Activated T-cell treated with anti-CD3 and anti-CD28 coated beads, Interleukin-2, amount 50 U/mL, for 24 hours (primary cell): ENCODE measurements around the gene PLBD2.

ENCODE experiments used
- DNase-seq: peaks from one replicate; pipeline ENCODE4 v3.0.0-alpha.2; 2020
- H3K27ac Mint-ChIP-seq: 2 replicates; pipeline ENCODE4 v1.8.0; 2020; ENCODE audit warnings: mild to moderate bottlenecking, mixed read lengths
- H3K27me3 Mint-ChIP-seq: 2 replicates; pipeline ENCODE4 v1.8.0; 2020; ENCODE audit warnings: mixed read lengths
- H3K36me3 Mint-ChIP-seq: 2 replicates; pipeline ENCODE4 v1.8.0; 2020; ENCODE audit warnings: low read depth, mixed read lengths
- H3K4me1 Mint-ChIP-seq: 2 replicates; pipeline ENCODE4 v1.8.0; 2020; ENCODE audit warnings: low read depth, mixed read lengths
- H3K4me3 Mint-ChIP-seq: 2 replicates; pipeline ENCODE4 v1.8.0; 2020; ENCODE audit warnings: mild to moderate bottlenecking, moderate library complexity, mixed read lengths
- H3K9me3 Mint-ChIP-seq: 2 replicates; pipeline ENCODE4 v1.8.0; 2020; ENCODE audit warnings: mixed read lengths

The PLBD2 gene

GRCh38 chr12:113422886-113423669, 64.7 kb downstream of the PLBD2 start:
- H3K27ac Mint-ChIP-seq: no peak overlapping the region
- H3K36me3 Mint-ChIP-seq: no peaks in the 10 kb centered on the region
- no peak for DNase-seq
- no peaks in the 10 kb centered on the region for H3K9me3 Mint-ChIP-seq
- H3K4me3 Mint-ChIP-seq: no peak overlapping the region
- H3K27me3 Mint-ChIP-seq: peaks cover 23% of the 10 kb centered on the region
- peaks cover 10% of the 10 kb centered on the region for H3K4me1 Mint-ChIP-seq

GRCh38 chr12:113424456-113424855, 66.1 kb downstream of the PLBD2 start:
- Mint-ChIP-seq H3K4me1 (peaks cover 10% of the 10 kb centered on the region), H3K27me3 (peaks cover 31% of the 10 kb centered on the region), H3K36me3 (no peaks in the 10 kb centered on the region), H3K9me3 (no peaks in the 10 kb centered on the region), H3K4me3 (no peak overlapping the region), H3K27ac (no peak overlapping the region)
- no peak for DNase-seq

GRCh38 chr12:113424915-113425823, 66.8 kb downstream of the PLBD2 start:
- Mint-ChIP-seq H3K4me1 (peaks cover 10% of the 10 kb centered on the region), H3K9me3 (no peaks in the 10 kb centered on the region), H3K36me3 (no peaks in the 10 kb centered on the region), H3K4me3 (no peak overlapping the region), H3K27me3 (peaks cover 36% of the 10 kb centered on the region), H3K27ac (no peak overlapping the region)
- DNase-seq: peak; percentile 70

DNA sequence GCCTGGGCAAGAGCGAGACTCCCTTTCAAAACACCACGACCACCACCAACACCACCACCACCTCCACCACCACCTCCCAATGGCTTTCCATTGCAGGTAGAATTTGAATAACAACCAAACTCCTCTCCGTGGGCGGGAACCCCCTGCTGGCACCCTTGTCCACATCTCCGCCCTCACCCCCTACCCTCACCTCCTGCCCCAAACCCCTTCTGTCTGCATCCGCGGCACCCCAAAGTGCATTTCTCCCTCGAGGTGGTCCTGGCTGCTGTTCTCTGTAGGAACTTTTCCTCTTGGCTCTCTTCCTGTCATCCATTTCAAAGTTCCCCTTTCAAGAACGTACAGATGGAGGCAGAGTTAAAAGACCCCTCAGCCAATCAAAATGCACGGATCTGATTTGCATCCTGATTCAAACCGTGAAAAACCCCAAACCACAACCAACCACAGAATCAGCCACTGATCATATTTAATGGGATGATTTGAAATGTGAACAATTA, 67.6 kb downstream of the PLBD2 start:
- H3K9me3 Mint-ChIP-seq: no peaks in the 10 kb centered on the region
- H3K36me3 Mint-ChIP-seq: no peaks in the 10 kb centered on the region
- no peak overlapping the region for H3K4me3 Mint-ChIP-seq
- H3K27me3 Mint-ChIP-seq: peaks cover 34% of the 10 kb centered on the region
- no peak for DNase-seq
- peaks cover 10% of the 10 kb centered on the region for H3K4me1 Mint-ChIP-seq
- no peak overlapping the region for H3K27ac Mint-ChIP-seq

DNA sequence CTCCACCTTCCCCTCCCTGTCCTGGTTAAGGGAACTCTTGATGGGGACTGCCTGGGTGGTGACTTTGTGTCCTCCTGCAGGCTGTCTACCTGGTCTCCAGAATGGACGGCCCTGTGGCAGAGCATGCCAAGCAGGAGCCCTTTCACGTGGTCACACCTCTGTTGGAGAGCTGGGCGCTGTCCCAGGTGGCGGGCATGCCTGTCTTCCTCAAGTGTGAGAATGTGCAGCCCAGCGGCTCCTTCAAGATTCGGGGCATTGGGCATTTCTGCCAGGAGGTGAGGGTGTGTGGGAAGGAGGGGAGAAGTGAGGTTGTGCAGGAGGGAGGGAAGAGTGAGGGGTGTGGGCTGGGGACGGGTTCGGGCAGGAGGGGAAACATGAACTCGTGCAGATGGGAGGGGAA, 69.5 kb downstream of the PLBD2 start:
- Mint-ChIP-seq H3K36me3 (no peaks in the 10 kb centered on the region), H3K4me3 (no peak overlapping the region), H3K9me3 (no peaks in the 10 kb centered on the region), H3K4me1 (peaks cover 2% of the 10 kb centered on the region), H3K27ac (no peak overlapping the region), H3K27me3 (peaks cover 29% of the 10 kb centered on the region)
- no peak for DNase-seq

- H3K27me3 Mint-ChIP-seq: peaks cover 29% of the 10 kb centered on the region
- H3K9me3 Mint-ChIP-seq: no peaks in the 10 kb centered on the region
- peaks cover 2% of the 10 kb centered on the region for H3K4me1 Mint-ChIP-seq
These were observed 70.1 kb downstream of the PLBD2 start for GRCh38 chr12:113428482-113428881.

GRCh38 chr12:113432986-113433385, 74.6 kb downstream of the PLBD2 start:
- DNase-seq: no peak
- H3K36me3 Mint-ChIP-seq: no peaks in the 10 kb centered on the region
- no peak overlapping the region for H3K4me3 Mint-ChIP-seq
- H3K4me1 Mint-ChIP-seq: no peaks in the 10 kb centered on the region
- H3K27me3 Mint-ChIP-seq: peaks cover 19% of the 10 kb centered on the region
- H3K9me3 Mint-ChIP-seq: no peaks in the 10 kb centered on the region
- H3K27ac Mint-ChIP-seq: no peak overlapping the region

More at GRCh38 chr12:113428482-113428881, 70.1 kb downstream of the PLBD2 start:
- Mint-ChIP-seq H3K4me3 (no peak overlapping the region), H3K27ac (no peak overlapping the region), H3K36me3 (no peaks in the 10 kb centered on the region)
- DNase-seq: no peak

DNA sequence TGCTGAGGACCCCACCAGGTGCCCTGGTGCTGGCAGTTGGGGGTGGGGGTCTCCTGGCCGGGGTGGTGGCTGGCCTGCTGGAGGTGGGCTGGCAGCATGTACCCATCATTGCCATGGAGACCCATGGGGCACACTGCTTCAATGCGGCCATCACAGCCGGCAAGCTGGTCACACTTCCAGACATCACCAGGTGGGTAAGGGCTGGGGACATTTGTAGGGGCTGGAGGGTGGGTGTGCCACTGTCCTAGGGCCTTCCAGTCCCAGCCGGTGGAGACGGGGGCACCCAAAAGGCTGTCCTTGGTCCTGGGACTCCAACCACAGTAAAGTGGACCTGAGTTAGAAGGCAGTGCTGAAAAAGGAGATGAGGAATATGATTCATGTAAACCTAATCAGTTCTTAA, 77.0 kb downstream of the PLBD2 start:
- no peak for DNase-seq
- no peak overlapping the region for H3K4me3 Mint-ChIP-seq
- peaks cover 6% of the 10 kb centered on the region for H3K27me3 Mint-ChIP-seq
- H3K36me3 Mint-ChIP-seq: no peaks in the 10 kb centered on the region
- H3K27ac Mint-ChIP-seq: no peak overlapping the region
- H3K4me1 Mint-ChIP-seq: no peaks in the 10 kb centered on the region
- H3K9me3 Mint-ChIP-seq: no peaks in the 10 kb centered on the region

GRCh38 chr12:113436586-113436985, 78.2 kb downstream of the PLBD2 start:
- no peaks in the 10 kb centered on the region for H3K4me1 Mint-ChIP-seq
- no peaks in the 10 kb centered on the region for H3K36me3 Mint-ChIP-seq
- peaks cover 4% of the 10 kb centered on the region for H3K27me3 Mint-ChIP-seq
- no peak for DNase-seq
- no peak overlapping the region for H3K4me3 Mint-ChIP-seq
- no peak overlapping the region for H3K27ac Mint-ChIP-seq
- H3K9me3 Mint-ChIP-seq: no peaks in the 10 kb centered on the region

GRCh38 chr12:113436993-113437728, 78.8 kb downstream of the PLBD2 start:
- H3K9me3 Mint-ChIP-seq: no peaks in the 10 kb centered on the region
- H3K36me3 Mint-ChIP-seq: no peaks in the 10 kb centered on the region
- H3K27me3 Mint-ChIP-seq: peaks cover 8% of the 10 kb centered on the region
- no peaks in the 10 kb centered on the region for H3K4me1 Mint-ChIP-seq
- no peak overlapping the region for H3K27ac Mint-ChIP-seq
- no peak for DNase-seq
- H3K4me3 Mint-ChIP-seq: no peak overlapping the region

DNA sequence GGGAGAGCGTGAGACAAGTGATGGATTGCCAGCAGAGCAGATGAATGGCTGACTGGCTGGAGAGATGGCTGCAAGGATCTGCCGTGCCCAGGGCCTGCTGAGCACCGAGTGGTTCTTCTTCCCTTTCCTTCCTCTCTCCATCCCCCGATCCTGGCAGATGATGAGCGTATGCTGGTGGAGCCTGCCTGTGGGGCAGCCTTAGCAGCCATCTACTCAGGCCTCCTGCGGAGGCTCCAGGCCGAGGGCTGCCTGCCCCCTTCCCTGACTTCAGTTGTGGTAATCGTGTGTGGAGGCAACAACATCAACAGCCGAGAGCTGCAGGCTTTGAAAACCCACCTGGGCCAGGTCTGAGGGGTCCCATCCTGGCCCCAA, 79.3 kb downstream of the PLBD2 start:
- Mint-ChIP-seq H3K4me3 (no peak overlapping the region), H3K9me3 (no peaks in the 10 kb centered on the region), H3K36me3 (no peaks in the 10 kb centered on the region), H3K4me1 (no peaks in the 10 kb centered on the region), H3K27me3 (peaks cover 10% of the 10 kb centered on the region), H3K27ac (no peak overlapping the region)
- no peak for DNase-seq

DNA sequence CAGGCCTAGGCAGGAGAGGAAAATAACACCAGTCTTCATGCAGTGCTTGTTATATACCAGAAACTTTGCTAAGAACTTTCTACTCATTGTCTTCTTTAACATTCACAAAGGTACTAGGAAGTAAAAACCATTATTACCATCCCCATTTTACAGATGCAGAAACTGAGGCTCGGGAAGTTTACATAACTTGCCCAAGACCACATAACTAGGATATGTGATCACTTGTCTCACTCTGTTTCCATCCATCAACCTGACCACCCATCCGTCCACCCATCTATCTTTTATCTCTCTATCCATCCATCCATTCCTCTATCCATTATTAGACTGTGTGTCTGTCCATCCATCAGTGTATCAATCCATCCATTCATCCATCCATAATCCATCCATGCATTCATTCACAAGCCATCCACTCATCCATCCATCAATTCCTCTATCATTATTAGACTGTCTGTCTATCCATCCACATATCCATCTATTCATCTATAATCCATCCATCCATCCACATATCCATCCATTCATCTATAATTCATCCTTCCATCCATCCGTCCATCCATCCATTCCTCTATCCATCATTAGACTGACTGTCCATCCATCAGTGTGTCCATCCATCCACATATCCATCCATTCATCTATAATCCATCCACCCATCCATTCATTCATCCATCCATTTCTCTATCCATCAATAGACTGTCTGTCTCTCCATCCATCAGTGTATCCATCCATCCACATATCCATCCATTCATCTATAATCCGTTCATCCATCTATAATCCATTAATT, 80.3 kb downstream of the PLBD2 start:
- H3K9me3 Mint-ChIP-seq: no peaks in the 10 kb centered on the region
- DNase-seq: no peak
- no peaks in the 10 kb centered on the region for H3K4me1 Mint-ChIP-seq
- H3K27me3 Mint-ChIP-seq: peaks cover 15% of the 10 kb centered on the region
- no peak overlapping the region for H3K27ac Mint-ChIP-seq
- H3K36me3 Mint-ChIP-seq: no peaks in the 10 kb centered on the region
- H3K4me3 Mint-ChIP-seq: no peak overlapping the region

DNA sequence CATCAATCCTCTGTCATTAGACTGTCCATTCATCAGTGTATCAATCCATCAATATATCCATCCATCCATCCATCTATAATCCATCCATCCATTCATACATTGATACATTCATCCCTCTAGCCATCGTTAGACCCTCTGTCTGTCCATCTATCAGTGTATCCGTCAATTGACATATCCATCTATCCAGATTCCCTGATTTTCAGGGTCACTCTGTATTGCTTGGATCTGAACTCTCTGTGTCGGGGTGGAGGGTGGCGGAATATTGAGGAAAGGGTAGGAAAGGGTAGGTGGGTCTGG, 80.9 kb downstream of the PLBD2 start:
- no peaks in the 10 kb centered on the region for H3K9me3 Mint-ChIP-seq
- no peaks in the 10 kb centered on the region for H3K4me1 Mint-ChIP-seq

DNA sequence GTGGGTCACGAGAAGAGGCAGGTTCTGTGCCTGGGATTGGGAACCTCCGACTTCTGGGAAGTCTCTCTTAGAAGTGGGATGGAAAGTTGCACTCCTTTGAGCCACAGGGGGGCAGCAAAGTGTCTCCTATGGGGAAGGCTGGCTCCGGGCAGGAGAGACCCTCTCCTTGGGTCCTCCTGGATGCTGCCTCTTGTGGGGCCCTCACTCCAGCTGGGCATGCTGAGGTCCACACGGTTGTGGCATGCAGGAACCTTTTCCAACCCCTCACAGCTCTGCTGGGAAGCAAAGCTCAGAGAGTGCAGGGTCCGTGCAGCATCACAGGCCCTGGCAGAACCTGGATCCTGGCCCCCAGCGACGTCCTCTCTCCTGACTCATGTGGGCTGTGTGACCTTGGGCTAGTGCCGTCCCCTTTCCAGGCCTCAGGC, 81.2 kb downstream of the PLBD2 start:
- Mint-ChIP-seq H3K4me3 (no peak overlapping the region), H3K27me3 (peaks cover 19% of the 10 kb centered on the region), H3K27ac (no peak overlapping the region), H3K4me1 (no peaks in the 10 kb centered on the region), H3K9me3 (no peaks in the 10 kb centered on the region), H3K36me3 (no peaks in the 10 kb centered on the region)
- DNase-seq: no peak

More for the DNA sequence above, 80.9 kb downstream of the PLBD2 start:
- H3K27me3 Mint-ChIP-seq: peaks cover 17% of the 10 kb centered on the region
- H3K27ac Mint-ChIP-seq: no peak overlapping the region
- no peak for DNase-seq
- no peak overlapping the region for H3K4me3 Mint-ChIP-seq
- H3K36me3 Mint-ChIP-seq: no peaks in the 10 kb centered on the region
